C1 segment of cervical spinal cord (tissue), 14 donors: ENCODE data around the gene ZNF547.

Source experiments
- DNase-seq, 14 donors: peaks; one replicate each; lab custom pipeline; 2025; lab: John Stamatoyannopoulos, UW

ZNF547 gene

DNA sequence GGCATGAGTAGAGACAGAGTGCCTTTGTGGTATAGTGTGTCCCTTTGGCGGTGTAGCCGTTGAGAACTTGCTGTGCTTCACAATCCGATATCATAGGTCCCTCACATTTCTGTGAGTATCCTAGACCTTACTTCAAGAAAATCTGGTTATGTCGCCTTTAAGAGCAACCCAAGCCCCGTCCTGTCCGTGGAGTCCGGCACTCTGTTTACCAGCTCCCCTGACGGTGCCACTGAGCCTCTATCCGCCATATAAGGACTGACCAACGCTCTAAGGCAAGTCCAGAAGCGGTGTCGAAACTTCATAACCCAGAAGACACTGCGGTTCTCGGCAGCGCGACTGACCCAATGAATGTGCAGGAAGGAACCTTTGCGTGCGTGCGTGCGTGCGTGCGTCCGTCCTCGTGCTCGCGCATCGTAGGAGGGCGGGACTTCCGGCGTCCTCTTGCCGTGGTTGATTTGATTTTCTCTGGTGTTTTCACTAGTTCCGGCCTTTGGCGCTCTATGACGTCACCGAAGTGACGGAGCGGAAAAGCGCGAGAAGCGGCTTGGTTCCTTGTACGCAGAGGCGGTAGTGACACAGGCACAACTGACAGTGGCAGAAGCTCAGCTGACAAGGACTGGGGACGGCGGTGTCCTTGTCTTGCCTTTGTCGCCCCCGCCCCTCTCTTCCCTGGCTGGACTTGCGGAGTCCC, at the start of gene ZNF547, which contains the start of gene TRAPPC2B:
TSS of gene ZNF547 (plus strand) at position 555 of the 691 bp plus-strand sequence. CDS start 5,005 bp downstream, outside the sequence.
TSS of gene TRAPPC2B (plus strand) at position 555 of the 691 bp plus-strand sequence. CDS start 1,283 bp downstream, outside the sequence.
- DNase-seq, result peak; percentile 77 to 100 (median 97)

DNA sequence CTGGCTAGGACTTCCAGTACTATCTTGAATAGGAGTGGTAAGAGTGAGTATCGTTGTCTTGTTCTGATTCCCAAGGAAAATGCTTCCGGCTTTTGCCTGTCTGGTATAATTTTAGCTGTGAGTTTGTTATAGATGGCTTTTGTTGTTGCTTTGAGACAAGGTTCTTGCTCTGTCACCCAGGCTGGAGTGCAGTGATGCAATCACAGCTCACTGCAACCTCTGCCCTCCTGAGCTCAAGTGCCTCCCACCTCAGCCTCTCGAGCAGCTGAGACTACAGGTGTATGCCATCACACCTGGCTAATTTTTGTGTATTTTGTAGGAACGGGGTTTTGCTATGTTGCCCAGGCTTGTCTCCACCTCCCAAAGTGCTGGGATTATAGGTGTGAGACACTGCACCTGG, 49.2 kb upstream of the ZNF547 start:
- no peak for DNase-seq

DNA sequence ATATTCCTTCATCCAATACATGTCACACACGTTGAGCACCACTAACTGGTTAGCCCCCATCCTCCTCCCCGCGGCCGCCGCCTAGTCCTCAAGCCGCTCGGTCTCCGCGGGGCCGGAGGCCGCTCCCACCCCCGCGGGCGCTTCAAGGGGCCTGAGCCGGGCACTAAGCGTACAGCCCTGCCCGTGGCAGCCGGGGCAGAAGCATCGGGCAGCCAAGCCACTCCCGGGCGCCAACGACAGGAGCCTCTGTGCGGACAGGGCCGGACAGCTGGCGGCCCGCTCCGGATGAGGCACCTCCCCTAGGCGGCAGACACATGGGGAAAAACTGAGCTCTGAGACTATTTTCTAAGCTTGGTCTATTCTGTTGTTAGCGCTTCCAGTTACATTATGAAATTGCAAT, 45.8 kb upstream of the ZNF547 start:
- peak in 1 of 14 donors; percentile 20 for DNase-seq

DNA sequence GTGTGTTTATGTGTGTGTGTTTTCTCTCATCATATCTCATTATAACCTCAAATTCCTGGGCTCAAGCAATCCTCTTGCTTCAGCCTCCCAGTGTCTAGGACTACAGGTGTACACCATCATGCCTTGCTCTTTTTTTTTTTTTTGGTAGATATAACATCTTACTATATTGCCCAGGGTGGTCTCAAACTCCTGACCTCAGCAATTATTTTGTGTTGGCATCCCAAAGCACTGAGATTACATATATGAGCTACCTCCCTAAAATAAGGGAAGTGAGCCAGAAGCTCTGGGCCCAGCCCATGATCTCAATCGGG, 43.5 kb upstream of the ZNF547 start:
- DNase-seq, result no peak

DNA sequence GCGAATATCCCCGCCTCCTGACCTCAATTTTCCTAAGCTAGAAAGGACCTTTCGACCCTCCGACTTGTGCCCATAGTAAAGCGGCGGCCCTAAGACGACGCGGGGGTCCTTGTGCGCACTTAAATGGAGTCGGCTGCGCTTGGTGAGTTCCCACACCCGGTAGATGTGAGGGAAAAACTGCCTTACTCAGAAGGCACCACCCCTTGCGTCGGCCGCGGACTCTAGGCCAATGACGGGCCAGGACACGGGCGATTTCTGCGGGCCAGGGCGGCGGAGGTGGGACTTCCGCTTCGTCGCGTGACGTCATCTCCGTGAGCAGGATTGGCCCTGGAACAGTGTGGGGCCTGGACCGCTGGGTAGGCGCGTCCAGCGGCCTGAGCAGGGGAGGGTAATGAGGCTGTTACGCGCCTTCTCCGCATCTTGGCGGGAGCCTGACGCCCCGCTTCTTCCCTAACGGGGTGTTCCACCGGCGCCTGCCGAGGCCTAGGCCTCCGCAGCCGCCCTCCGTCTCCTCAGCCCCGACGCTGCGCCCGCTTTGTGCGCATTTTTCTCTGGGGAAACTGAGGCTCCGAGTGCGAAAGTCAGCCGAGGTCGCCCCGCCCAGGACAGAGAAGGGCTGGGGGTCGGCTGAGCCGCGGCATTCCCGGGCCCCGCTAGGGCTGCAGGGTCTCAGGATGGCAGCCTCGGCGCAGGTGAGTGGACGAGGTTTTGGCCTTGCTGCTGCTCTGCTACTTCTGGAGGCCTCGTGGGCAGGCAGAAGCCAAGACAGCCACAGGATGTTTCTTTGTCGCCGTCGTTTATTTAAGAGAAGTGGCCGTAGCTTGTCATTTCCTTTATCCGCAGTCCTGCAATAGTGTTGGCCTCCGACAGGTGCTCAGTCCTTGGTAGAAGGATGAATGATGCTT, 42.9 kb upstream of the ZNF547 start, which contains the start of gene ZNF543:
TSS of gene ZNF543 (plus strand) at position 293 of the 905 bp plus-strand sequence. CDS start at position 675, 382 bp downstream.
- DNase-seq, result peak; percentile 58 to 95 (median 90)

DNA sequence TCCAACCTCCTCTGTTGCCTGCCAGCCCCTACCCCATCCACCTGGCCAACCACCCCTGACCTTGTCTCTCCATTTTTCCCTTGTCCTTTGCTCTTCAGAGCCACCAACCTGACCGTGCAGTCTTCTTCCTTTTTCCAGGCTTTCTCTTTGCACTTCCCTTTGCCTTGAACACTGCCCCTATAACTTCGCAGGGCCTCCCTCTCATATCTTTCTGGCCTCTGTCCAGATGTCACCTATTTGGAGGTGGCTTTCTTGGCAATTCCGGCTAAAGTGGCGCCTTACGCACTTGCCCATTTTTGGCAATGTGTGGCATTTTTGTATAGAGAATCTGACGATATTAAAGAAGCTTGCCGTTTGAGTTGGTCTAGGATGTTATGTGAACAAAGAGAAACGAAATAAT, 42.2 kb upstream of the ZNF547 start:
- no peak for DNase-seq

DNA sequence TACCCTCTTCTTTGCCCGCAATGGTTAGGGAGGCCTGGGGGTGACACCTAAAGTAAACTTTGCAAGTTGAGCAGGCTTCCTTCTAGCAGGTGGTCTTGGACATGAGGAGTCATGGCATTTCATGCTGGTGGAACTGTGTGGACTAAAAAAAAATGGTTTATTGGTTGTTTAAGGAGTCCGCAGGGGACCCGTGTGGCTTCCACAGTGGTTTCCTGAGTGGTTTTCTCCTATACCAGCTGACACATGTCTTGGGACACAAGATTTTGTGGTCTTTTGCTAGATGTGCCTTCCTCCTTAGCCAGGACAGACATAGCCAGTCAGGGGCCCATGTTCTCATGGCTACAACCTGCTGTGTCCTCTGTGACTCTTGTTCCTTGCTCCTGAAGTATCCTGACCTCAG, 41.6 kb upstream of the ZNF547 start:
- DNase-seq, result no peak

DNA sequence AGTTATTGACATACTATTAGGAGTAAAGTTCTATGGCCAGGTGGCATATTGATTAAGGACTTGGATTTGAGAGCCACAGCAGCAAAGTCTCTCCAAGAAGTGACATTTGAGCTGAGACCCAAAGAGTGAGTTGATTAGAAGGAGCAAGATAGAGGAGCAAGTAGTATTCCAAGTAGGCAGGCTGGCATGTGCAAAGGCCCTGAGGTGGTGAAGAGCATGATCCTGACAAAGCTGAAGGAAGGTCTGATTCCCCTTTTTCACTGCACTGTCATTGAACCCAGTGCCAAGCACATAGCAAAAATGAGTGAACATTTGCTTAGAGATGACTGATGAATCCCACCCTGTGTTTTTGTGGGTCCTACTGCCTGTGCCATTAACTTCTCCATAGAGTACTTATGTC, 38.4 kb upstream of the ZNF547 start:
- DNase-seq, result no peak

DNA sequence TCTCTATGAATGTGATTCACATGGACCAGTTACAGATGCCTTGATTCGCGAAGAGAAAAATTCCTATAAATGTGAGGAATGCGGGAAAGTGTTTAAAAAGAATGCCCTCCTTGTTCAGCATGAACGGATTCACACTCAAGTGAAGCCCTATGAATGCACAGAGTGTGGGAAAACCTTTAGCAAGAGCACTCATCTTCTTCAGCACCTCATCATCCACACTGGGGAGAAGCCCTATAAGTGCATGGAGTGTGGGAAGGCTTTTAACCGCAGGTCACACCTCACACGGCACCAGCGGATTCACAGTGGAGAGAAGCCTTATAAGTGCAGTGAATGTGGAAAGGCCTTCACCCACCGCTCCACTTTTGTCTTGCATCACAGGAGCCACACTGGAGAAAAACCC, 35.4 kb upstream of the ZNF547 start:
- DNase-seq, result no peak

DNA sequence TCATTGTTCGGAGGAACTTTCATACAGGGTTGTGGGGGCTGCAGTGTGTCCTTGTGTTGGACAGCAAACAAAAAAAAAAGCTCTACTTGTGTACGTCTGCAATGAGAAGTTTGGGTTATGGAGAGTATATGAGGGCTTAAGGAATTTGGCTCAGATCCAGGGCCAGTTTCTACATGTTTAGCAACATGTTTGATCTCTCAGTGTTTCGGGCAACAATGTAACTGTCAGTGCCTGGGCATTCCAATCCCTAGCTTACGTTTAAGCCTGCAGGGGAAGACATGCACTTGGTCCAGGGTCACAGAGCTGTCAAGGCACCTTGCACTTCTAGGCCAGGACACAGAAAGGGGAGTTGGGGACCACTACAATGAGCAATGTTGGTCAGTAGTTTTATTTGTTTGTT, 29.2 kb upstream of the ZNF547 start:
- DNase-seq, result no peak

DNA sequence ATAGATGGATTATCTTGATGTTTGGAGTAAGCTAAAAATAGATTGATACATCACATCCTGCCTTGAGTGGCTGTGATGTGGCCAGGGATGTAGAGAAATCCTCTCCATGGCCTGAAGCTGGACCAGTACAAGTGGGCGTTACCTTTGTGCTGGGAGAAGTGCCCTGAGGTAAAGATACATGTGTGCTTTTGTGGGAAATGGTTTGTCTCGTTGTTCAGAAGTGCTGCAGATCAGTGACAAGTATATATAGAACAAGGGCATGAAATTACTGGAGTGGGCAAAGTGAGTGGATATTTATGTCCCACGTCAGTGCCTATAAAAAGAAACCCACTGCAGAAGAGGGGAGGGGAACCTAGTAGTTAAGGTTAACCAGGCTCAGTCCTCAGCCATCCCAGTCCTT, 24.5 kb upstream of the ZNF547 start:
- DNase-seq, result no peak

DNA sequence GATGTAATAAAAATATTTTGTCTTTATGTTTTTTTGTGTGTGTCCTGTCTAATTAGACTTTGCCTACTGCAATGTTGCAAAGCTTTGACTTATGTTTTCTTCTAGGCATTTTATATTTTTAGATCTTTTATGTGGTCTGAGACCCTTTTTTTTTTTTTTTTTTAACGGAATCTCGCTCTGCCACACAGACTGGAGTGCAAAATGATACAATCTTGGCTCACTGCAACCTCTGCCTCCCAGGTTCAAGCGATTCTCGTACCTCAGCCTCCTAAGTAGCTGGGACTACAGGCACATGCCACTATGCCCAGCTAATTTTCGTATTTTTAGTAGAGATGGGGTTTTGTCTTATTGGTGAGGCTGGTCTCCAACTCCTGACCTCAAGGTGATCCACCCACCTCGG, 20.8 kb upstream of the ZNF547 start:
- DNase-seq, result no peak

DNA sequence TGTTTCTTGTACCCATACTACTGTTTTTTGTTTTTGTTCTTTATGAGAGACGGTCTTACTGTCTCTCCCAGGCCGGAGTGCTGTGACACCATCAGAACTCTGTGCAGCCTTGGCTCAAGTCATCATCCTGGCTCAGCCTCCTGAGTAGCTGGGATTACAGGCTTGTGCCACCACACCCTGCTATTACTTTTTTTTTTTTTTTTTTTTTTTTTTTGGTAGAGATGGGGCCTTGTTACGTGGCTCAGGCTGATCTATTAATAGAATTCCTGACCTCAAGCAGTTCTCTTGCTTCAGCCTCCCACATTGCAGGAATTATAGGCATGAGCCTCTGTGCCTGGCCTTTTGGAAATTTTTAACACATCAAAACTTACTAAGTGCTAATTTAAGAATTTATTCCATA, 15.2 kb upstream of the ZNF547 start:
- no peak for DNase-seq

DNA sequence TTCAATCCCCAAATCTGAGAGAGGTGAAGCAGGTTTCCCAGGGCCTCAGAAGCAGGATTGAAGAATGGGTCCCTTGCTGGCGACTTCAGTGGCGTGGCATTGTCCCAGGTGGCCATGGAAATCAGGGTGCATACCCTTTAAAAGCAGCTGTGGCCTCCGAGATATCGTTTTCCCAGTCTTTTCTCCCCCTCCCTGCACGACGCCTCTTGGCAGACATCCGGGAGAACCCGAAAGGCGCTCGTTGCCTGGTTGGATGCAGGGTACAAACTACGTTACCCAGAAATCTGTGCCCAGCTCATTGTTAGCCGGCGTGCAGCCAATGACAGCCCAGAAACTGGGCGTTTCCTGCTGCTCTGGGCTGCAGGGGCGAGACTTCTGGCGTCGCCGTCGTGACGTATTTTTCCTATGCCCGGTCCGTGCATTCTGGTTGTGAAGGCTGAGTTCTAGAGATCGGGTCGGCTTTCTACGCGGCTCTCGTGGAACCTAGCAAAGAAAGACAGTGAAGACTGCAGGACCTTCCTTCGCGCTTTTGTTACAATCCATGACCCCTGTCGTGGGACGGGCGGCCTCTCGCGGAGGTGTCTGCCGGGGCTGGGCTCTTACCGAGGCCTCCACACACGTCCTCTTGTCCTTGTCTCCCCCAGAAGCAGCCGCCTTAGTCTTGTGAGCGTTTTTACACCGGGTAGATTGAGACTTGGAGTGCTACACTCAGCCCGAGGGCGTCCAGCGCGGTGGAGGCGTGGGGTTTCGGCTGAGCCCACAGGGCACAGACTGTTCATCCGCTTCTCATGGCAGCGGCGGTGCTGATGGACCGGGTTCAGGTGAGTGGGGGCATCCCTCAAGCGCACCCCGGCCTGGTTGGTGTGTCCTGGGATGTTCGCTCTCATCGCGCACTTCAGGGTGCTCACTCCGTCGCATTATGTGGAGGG, 12.2 kb upstream of the ZNF547 start, which contains the start of gene ZNF304:
TSS of gene ZNF304 (plus strand) at position 395 of the 929 bp plus-strand sequence. CDS start at position 789, 394 bp downstream.
- peak; percentile 52 to 97 (median 90) for DNase-seq

DNA sequence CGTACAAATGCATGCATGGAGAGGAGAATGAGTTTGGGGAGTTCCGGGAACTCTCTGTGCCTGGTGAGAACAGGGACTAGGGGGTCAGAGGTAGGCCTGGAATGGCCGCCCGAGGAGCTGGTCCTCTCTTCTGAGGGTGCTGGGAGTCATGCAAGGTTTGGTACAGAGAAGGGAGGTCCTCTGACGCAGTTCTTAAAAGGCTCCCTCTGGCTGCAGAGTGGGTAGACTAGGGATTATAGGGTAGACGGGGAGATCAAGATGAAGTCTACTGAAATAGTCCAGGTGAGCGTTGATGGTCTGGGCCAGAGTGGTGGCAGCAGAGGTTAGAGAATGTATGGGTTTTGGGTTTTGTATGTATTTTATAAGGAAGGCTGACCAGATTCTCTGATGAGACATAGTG, 11.5 kb upstream of the ZNF547 start:
- no peak for DNase-seq

DNA sequence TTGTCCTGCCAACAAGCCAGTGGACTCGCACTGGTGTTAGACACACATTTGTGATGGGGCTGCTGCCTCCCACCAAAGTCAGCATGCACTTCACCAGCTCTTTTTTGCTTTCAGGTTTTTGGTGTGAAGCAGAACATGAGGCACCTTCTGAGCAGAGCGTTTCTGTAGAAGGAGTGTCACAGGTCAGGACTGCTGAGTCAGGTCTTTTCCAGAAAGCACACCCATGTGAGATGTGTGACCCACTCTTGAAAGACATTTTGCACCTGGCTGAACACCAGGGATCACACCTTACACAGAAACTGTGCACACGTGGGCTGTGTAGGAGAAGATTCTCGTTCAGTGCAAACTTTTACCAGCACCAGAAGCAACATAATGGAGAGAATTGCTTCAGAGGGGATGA, 7.4 kb upstream of the ZNF547 start:
- DNase-seq, result no peak

DNA sequence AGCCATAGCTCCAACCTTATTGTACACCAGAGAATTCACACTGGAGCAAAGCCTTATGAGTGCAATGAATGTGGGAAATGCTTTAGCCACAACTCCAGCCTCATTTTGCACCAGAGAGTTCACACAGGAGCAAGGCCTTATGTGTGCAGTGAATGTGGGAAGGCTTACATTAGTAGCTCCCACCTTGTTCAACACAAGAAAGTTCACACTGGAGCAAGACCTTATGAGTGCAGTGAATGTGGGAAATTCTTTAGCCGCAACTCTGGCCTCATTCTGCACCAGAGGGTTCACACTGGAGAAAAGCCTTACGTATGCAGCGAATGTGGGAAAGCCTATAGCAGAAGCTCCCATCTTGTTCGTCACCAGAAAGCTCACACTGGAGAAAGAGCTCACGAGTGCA, 5.9 kb upstream of the ZNF547 start:
- no peak for DNase-seq

DNA sequence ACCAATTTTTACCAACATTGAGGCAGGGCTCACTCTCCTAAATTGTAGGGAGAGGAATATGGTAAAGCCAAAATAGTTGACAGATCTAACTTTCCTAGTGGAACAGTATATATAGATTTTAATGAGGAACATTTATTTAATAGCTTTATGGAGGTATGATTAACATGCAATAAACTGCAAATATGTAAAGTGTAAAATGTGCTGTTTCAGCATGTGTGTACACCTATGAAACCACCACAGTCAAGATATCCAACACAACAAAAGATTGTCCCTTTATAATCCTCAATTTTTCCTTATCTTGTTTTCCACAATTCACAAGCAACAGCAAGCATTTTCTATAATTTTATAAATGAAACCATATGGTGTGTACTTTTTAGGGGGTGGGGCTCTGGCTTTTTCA, 4.1 kb upstream of the ZNF547 start:
- DNase-seq, result no peak

DNA sequence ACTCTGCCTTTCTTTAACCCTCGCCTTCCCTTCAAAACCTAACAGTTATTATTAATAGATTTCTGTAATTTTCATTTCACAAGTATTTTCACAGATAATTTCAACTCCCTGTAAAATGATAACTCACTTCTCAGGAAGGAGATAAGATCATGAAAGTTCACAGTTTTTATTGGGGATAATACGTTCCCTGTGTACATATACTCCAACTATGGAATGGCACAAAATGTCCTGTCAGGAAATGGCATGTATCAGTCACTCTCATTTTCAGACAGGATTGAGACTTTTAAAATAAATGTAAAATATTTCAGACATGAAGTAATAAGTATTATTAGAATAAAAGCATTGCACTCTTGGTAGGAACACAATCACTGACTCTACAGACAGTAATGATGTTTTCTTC, 932 bp upstream of the ZNF547 start:
- DNase-seq, result no peak

DNA sequence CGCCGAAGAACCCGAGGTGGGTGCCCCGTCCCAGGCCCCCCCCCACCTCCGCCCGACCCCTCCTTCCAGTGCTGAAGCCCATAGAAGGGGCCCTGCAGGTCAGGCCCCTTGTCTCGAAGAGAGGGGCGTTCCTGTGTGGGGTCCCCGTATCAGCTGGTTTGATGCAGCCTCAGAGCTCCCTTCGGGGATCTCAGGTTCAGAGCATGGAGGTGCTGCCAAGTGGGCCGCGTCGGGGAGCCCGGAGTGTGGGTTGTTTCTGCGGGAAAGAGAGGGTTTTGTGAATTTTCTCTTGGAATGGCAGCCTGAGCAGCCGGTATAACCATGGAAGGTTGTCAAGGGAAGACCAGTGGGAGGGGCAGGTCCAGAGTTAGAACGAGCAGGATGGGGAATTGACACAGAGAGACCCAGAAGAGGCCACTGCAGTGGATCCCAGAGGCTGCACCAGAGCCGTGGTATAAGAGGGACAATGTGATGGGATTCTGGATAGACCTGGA, 384 bp downstream of the ZNF547 start:
- peak in 2 of 14 donors; percentile 1 to 40 for DNase-seq

DNA sequence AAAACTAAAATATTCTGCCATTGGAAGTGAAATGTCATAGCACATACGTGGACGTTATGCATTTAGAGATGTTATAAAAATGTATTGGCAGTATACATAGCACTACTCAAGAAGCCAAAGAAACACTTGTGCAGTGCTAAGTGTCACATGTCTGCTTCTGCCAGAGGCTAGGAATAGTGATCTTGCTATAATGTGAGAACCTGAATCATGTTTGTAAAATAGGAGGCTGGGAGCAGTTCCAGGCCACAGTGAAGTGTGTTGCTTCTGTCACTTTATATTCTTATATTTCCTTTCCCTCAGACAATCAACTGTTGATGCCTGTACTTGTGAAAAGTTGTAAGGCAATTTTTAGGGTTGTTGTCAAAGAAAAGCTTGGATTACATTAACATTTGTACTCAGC, 3.4 kb downstream of the ZNF547 start:
- DNase-seq, result no peak
